HEK293T (cell line): ENCODE measurements around the gene GRID1.

Experiments
- CTCF ChIA-PET: fragments of 350-600 bp; formaldehyde crosslinking; extraction: SDS; loops from one replicate; lab custom pipeline; 2021; ENCODE audit warnings: antibody characterized with exemption, inconsistent platforms; lab: Yijun Ruan, JAX
- POLR2A ChIA-PET: fragments of 350-600 bp; formaldehyde crosslinking; extraction: SDS; loops from one replicate; lab custom pipeline; 2020; ENCODE audit warnings: antibody characterized with exemption, inconsistent platforms; lab: Yijun Ruan, JAX
- DNase-seq: peaks from one replicate; pipeline ENCODE4 v3.0.0; 2012; ENCODE audit warnings: mixed read lengths; ENCODE audit errors: extremely low spot score
- ARNT ChIP-seq: fragments of 450-650 bp; IDR thresholded peaks from 2 replicates; pipeline ENCODE4 v1.6.1; 2017; ENCODE audit warnings: mild to moderate bottlenecking
- BHLHE40 ChIP-seq: fragments of 450-650 bp; IDR thresholded peaks from 2 replicates; pipeline ENCODE4 v1.6.1; 2016; ENCODE audit warnings: mild to moderate bottlenecking, moderate library complexity, borderline replicate concordance
- CTBP1 ChIP-seq: fragments of 450-650 bp; IDR thresholded peaks from 2 replicates; pipeline ENCODE4 v1.6.1; 2016; ENCODE audit warnings: borderline replicate concordance
- ELF4 ChIP-seq: fragments of 450-650 bp; IDR thresholded peaks from 2 replicates; pipeline ENCODE4 v1.6.1; 2017; ENCODE audit warnings: antibody characterized with exemption
- FOXA1 ChIP-seq: fragments of 450-650 bp; IDR thresholded peaks from 2 replicates; pipeline ENCODE4 v1.6.1; 2016; ENCODE audit warnings: mild to moderate bottlenecking
- FOXK2 ChIP-seq: fragments of 450-650 bp; IDR thresholded peaks from 2 replicates; pipeline ENCODE4 v1.6.1; 2016; ENCODE audit warnings: mild to moderate bottlenecking
- FOXM1 ChIP-seq: fragments of 450-650 bp; IDR thresholded peaks from 2 replicates; pipeline ENCODE4 v1.6.1; 2017; ENCODE audit warnings: mild to moderate bottlenecking, borderline replicate concordance
- HDGF ChIP-seq: fragments of 450-650 bp; IDR thresholded peaks from 2 replicates; pipeline ENCODE4 v1.6.1; 2017; ENCODE audit warnings: antibody characterized with exemption, borderline replicate concordance
- L3MBTL2 ChIP-seq: fragments of 450-650 bp; conservative IDR thresholded peaks from 2 replicates; pipeline ENCODE4 v1.6.1; 2016; ENCODE audit warnings: mild to moderate bottlenecking
- LEF1 ChIP-seq: fragments of 450-650 bp; IDR thresholded peaks from 2 replicates; pipeline ENCODE4 v1.6.1; 2017; ENCODE audit warnings: mild to moderate bottlenecking, borderline replicate concordance
- NFRKB ChIP-seq: fragments of 450-650 bp; IDR thresholded peaks from 2 replicates; pipeline ENCODE4 v1.6.1; 2016; ENCODE audit warnings: mild to moderate bottlenecking, moderate library complexity
- PKNOX1 ChIP-seq: fragments of 450-650 bp; IDR thresholded peaks from 2 replicates; pipeline ENCODE4 v1.6.1; 2016
- SP1 ChIP-seq: fragments of 450-650 bp; IDR thresholded peaks from 2 replicates; pipeline ENCODE4 v1.6.1; 2017
- SUZ12 ChIP-seq: fragments of 450-650 bp; IDR thresholded peaks from 2 replicates; pipeline ENCODE4 v1.6.1; 2016; ENCODE audit warnings: mild to moderate bottlenecking
- TARDBP ChIP-seq: fragments of 450-650 bp; IDR thresholded peaks from 2 replicates; pipeline ENCODE4 v1.6.1; 2016
- ZNF384 ChIP-seq: fragments of 450-650 bp; IDR thresholded peaks from 2 replicates; pipeline ENCODE4 v1.6.1; 2016

The GRID1 gene

GRCh38 chr10:86130737-86131475 lies 235.7 kb downstream of the GRID1 start:
- POLR2A ChIA-PET = no interaction called here
- TF ChIP-seq SUZ12 (no peak), FOXK2 (no peak), L3MBTL2 (no peak), ELF4 (no peak), CTBP1 (no peak), ARNT (no peak), BHLHE40 (no peak), TARDBP (no peak), SP1 (no peak), LEF1 (no peak), FOXM1 (no peak), HDGF (no peak)
- no peak for DNase-seq
- CTCF ChIA-PET = interaction anchor here (2.0 kb wide), 1 partner anchor 8 kb away, joined by 7 read pairs; no protein-coding TSS in a partner anchor

- ChIA-PET CTCF (interaction anchor here (2.0 kb wide), 1 partner anchor 9 kb away, joined by 7 read pairs; no protein-coding TSS in a partner anchor), POLR2A (no interaction called here)
- DNase-seq = no peak
- no peak for TF ChIP-seq L3MBTL2
Measured at GRCh38 chr10:86130041-86130440, 236.6 kb downstream of the GRID1 start.

GRCh38 chr10:86128360-86128759 lies 238.2 kb downstream of the GRID1 start:
- TF ChIP-seq HDGF (no peak), SP1 (no peak), FOXM1 (no peak), FOXA1 (no peak), CTBP1 (no peak), ELF4 (no peak), SUZ12 (no peak), L3MBTL2 (no peak), LEF1 (no peak), NFRKB (no peak), ZNF384 (no peak), FOXK2 (no peak)
- POLR2A ChIA-PET = no interaction called here
- no peak for DNase-seq
- CTCF ChIA-PET = interaction anchor here (1.2 kb wide), 1 partner anchor 10 kb away, joined by 3 read pairs; no protein-coding TSS in a partner anchor

GRCh38 chr10:86127274-86127819 lies 239.2 kb downstream of the GRID1 start:
- POLR2A ChIA-PET = interaction anchor here (0.9 kb wide), 1 partner anchor 338 kb away, joined by 3 read pairs; no protein-coding TSS in a partner anchor
- TF ChIP-seq ARNT (no peak), L3MBTL2 (no peak), BHLHE40 (no peak)
- CTCF ChIA-PET = interaction anchor here (0.6 kb wide), 1 partner anchor 172 kb away, joined by 3 read pairs; no protein-coding TSS in a partner anchor
- no peak for DNase-seq

- no peak for TF ChIP-seq SP1
- TF ChIP-seq CTBP1 = no peak
- TF ChIP-seq TARDBP = no peak
- no peak for TF ChIP-seq FOXK2
- TF ChIP-seq L3MBTL2 = no peak
- ChIA-PET CTCF (interaction anchor here (0.6 kb wide), 1 partner anchor 53 kb away, joined by 5 read pairs; no protein-coding TSS in a partner anchor), POLR2A (no interaction called here)
- no peak for DNase-seq
Measured at GRCh38 chr10:86124734-86125133, 241.9 kb downstream of the GRID1 start.

GRCh38 chr10:86123715-86124114 lies 242.9 kb downstream of the GRID1 start:
- CTCF ChIA-PET = no interaction called here
- DNase-seq = no peak
- TF ChIP-seq LEF1 (no peak), TARDBP (no peak)
- POLR2A ChIA-PET = no interaction called here

GRCh38 chr10:86123304-86123703 lies 243.3 kb downstream of the GRID1 start:
- no peak for DNase-seq
- TF ChIP-seq NFRKB = no peak
- no peak for TF ChIP-seq SP1
- TF ChIP-seq L3MBTL2 = no peak
- ChIA-PET CTCF (no interaction called here), POLR2A (no interaction called here)

- TF ChIP-seq L3MBTL2 = no peak
- TF ChIP-seq HDGF = no peak
- no peak for TF ChIP-seq BHLHE40
- TF ChIP-seq ZNF384 = no peak
- no peak for TF ChIP-seq TARDBP
- no peak for TF ChIP-seq LEF1
- TF ChIP-seq ELF4 = no peak
- TF ChIP-seq CTBP1 = no peak
- no peak for TF ChIP-seq SUZ12
- TF ChIP-seq FOXM1 = no peak
- POLR2A ChIA-PET = no interaction called here
- DNase-seq = no peak
- CTCF ChIA-PET = no interaction called here
Measured at GRCh38 chr10:86122646-86123045, 243.9 kb downstream of the GRID1 start.

- ChIA-PET CTCF (no interaction called here), POLR2A (no interaction called here)
- no peak for DNase-seq
- TF ChIP-seq SP1 (no peak), FOXA1 (no peak), L3MBTL2 (no peak), TARDBP (no peak), LEF1 (no peak), NFRKB (no peak), HDGF (no peak), BHLHE40 (no peak), ELF4 (no peak), FOXM1 (no peak), CTBP1 (no peak), SUZ12 (no peak), FOXK2 (no peak), ARNT (no peak), PKNOX1 (no peak), ZNF384 (no peak)
Measured at GRCh38 chr10:86121200-86121599, 245.4 kb downstream of the GRID1 start.
